Measurements from ENCODE around the gene CCR9.

Gene CCR9

GRCh38 chr3:45907769-45908705 is 21.7 kb downstream of the CCR9 start:
- no peak for DNase-seq (ENCODE audit: extremely low read depth in 1 of 2, low read depth in 1 of 2)

GRCh38 chr3:45908761-45909160 is 22.4 kb downstream of the CCR9 start:
- DNase-seq (ENCODE audit: extremely low read depth in 1 of 2, low read depth in 1 of 2): no peak

- no peak for DNase-seq (ENCODE audit: extremely low read depth in 1 of 2, low read depth in 1 of 2)
Measured at GRCh38 chr3:45909542-45909941, 23.2 kb downstream of the CCR9 start.

GRCh38 chr3:45910892-45911291 is 24.5 kb downstream of the CCR9 start:
- DNase-seq (ENCODE audit: extremely low read depth in 1 of 2, low read depth in 1 of 2): no peak

- DNase-seq (ENCODE audit: extremely low read depth in 1 of 2, low read depth in 1 of 2): no peak
Measured at GRCh38 chr3:45911511-45912226, 25.3 kb downstream of the CCR9 start.

GRCh38 chr3:45912435-45912834 is 26.1 kb downstream of the CCR9 start:
- no peak for DNase-seq (ENCODE audit: extremely low read depth in 1 of 2, low read depth in 1 of 2)

- no peak for DNase-seq (ENCODE audit: extremely low read depth in 1 of 2, low read depth in 1 of 2)
Measured at GRCh38 chr3:45914362-45915058, 28.2 kb downstream of the CCR9 start.

GRCh38 chr3:45915059-45915439 is 28.7 kb downstream of the CCR9 start:
- DNase-seq (ENCODE audit: extremely low read depth in 1 of 2, low read depth in 1 of 2): no peak

GRCh38 chr3:45915518-45916231 is 29.3 kb downstream of the CCR9 start:
- peak; percentile 54 to 59 for DNase-seq (ENCODE audit: extremely low read depth in 1 of 2, low read depth in 1 of 2)

GRCh38 chr3:45917146-45917898 is 31.0 kb downstream of the CCR9 start:
- no peak for DNase-seq (ENCODE audit: extremely low read depth in 1 of 2, low read depth in 1 of 2)

GRCh38 chr3:45921158-45922038 is 35.1 kb downstream of the CCR9 start:
- no peak for DNase-seq (ENCODE audit: extremely low read depth in 1 of 2, low read depth in 1 of 2)

GRCh38 chr3:45922039-45922326 is 35.6 kb downstream of the CCR9 start:
- DNase-seq (ENCODE audit: extremely low read depth in 1 of 2, low read depth in 1 of 2): no peak

- no peak for DNase-seq (ENCODE audit: extremely low read depth in 1 of 2, low read depth in 1 of 2)
Measured at GRCh38 chr3:45922950-45923590, 36.7 kb downstream of the CCR9 start.

GRCh38 chr3:45923755-45924154 is 37.4 kb downstream of the CCR9 start:
- DNase-seq (ENCODE audit: extremely low read depth in 1 of 2, low read depth in 1 of 2): no peak

GRCh38 chr3:45927881-45928280 is 41.5 kb downstream of the CCR9 start:
- DNase-seq (ENCODE audit: extremely low read depth in 1 of 2, low read depth in 1 of 2): no peak

- peak; percentile 33 to 36 for DNase-seq (ENCODE audit: extremely low read depth in 1 of 2, low read depth in 1 of 2)
Measured at GRCh38 chr3:45929042-45929679, 42.8 kb downstream of the CCR9 start.

- DNase-seq (ENCODE audit: extremely low read depth in 1 of 2, low read depth in 1 of 2): no peak
Measured at GRCh38 chr3:45931496-45931895, 45.2 kb downstream of the CCR9 start.

- DNase-seq (ENCODE audit: extremely low read depth in 1 of 2, low read depth in 1 of 2): no peak
Measured at GRCh38 chr3:45932112-45932511, 45.8 kb downstream of the CCR9 start.

Data from activated CD8-positive, alpha-beta memory T cell treated with anti-CD3 and anti-CD28 coated beads for 1 hour (primary cell).